LHCN-M2 (cell line): ENCODE results near the gene XKR3. TPM values are rescaled to one million over a fixed set of nuclear protein-coding genes. Genes with fewer than 3 reads are reported as not detected.
"Not testable (repeated sequence)": the region's sequence is repeated elsewhere in the genome, so short reads cannot be mapped to it uniquely, and the experiment has no call there.

ENCODE experiments used
- DNase-seq: peaks from one replicate; pipeline ENCODE4 v3.0.0-alpha.2; 2012; ENCODE audit warnings: low read depth
- total RNA-seq: library from RNA; depleted of rRNA; stranded (reverse); fragments of >200 nt; gene quantifications from 2 replicates; pipeline ENCODE4 v1.2.3, GENCODE V29; 2014

Gene XKR3
- total RNA-seq, 1 experiment from 2014 or later, result not detected

DNA sequence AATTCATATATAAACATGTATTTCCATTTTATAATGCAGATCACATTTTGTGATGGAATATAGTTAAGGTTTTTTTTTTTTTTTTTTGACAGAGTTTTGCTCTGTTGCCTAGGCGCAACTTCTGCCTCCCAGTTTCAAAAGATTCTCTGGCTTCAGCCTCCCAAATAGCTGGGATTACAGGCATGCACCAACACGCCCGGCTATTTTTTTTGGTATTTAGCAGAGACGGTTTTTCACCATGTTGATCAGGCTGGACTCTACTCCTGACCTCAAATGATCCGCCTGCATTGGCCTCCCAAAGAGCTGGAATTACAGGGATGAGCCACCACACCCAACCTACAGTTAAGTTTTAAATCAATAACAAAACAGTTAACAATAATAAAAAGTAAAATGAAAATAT, 18.8 kb downstream of the XKR3 start:
- no peak for DNase-seq

GRCh38 chr22:16804882-16805281, 20.3 kb downstream of the XKR3 start:
- no peak for DNase-seq

DNA sequence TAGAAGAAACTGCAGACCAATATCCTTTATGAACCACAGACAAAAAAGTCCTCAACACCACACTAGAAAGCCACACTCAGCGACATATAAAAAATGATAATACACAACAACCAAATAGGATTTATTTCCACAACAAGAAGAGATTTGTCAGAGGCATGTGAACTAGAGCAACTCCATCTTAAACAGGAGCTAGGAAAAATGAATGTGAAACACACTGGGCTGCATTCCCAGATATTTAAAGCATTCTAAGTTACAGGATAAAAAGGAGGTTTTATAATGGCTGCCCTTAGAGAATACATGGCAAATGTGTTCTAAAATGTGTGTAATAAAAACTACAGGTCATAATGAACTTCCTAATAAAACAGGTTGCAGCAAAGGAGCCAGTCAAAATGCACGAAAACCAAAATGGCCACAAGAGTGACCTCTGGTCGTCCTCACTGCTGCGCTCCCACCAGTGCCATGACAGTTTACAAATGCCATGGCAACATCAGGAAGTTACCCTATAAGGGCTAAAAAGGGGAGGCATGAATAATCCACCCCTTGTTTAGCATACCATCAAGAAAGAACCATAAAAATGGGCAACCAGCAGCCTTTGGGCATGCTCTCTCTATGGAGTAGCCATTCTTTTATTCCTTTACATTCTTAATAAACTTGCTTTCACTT, 21.8 kb downstream of the XKR3 start:
- no peak for DNase-seq

GRCh38 chr22:16801571-16801970, 23.6 kb downstream of the XKR3 start:
- DNase-seq, result no peak

DNA sequence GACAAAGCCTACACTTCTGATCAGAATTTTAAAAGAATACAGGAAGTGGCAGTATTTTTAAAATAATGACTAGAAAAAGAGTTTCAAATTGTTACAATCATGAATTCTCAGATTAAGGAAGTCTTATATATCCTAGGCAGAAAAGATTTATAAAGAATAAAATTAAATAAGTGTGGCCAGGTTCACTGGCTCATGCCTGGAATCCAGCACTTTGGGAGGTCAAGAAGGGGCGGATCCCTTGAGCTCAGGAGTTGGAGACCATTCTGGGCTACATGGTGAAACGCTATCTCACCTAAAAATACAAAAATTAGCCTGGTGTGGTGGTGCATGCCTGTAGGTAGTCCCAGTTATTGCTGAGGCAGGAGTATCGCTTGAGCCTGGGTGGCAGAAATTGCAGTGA, 24.1 kb downstream of the XKR3 start:
- DNase-seq, result no peak

- DNase-seq, result no peak
Observed at GRCh38 chr22:16800358-16800757, 24.9 kb downstream of the XKR3 start.

DNA sequence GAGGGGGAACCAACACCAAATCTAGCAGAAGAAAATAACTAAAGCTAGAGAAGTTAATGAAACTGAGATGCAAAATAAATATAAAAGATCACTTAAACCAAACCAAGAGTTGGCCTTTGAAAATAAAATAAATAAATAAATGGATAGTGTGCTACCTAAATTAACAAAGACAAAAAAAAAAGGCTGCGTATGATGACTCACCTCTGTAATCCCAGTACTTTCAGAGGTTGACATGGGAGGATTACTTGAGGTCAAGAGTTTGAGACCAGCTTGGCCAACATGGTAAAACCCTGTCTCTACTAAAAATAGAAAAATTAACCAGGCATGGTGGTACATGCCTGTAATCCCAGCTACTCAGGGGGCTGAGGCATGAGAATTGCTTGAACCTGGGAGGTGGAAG, 29.7 kb downstream of the XKR3 start:
- not testable (repeated sequence) for DNase-seq

- DNase-seq, result no peak
Observed at GRCh38 chr22:16793831-16794230, 31.4 kb downstream of the XKR3 start.

DNA sequence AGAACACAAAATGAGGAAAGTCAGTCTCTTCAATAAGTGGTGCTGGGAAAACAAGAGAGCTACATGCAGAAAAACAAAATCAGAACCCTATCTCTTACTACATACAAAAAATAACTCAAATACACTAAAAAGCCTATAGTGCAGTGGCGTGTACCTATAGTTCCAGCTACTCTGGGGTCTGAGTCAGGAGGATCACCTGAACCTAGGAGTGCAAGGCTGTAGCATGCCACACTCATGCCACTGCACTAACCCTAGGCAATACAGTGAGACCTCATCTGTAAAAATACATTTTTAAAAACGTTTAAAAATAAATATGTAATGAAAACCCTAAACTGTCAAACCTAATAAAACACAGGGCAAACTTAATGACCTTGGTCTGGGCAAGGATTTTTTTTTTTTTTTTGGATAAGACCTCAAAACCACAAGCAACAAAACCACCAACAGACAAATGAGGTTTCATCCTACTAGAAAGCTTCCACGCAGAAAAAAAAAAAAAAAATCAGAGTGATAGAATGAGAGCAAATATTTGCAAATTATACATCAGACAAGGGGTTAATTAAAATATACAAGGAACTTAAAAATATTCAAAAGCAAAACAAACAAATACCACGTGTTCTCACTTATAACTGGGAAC, 35.2 kb downstream of the XKR3 start:
- DNase-seq, result no peak

- no peak for DNase-seq
Observed at GRCh38 chr22:16783930-16784354, 41.3 kb downstream of the XKR3 start.

DNA sequence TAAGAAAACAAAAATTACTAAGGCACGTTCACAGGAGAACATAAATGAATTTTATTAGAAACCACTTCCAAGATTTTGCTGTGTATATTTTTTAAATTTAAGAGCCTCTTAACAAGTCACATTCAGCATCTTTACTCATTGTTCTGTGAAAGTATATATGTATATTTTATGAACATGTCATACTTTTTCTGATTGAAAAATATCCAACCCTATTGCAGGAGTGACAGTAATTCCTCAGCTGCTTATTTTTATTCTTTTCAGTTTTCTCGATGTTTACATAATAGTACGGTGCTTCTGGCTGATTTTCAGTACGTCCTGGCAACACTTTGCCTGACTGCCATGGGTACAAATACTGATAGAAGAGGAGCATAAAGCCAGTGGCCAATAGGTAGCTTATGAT, 41.8 kb downstream of the XKR3 start:
- DNase-seq, result no peak

- no peak for DNase-seq
Observed at GRCh38 chr22:16781764-16782329, 43.4 kb downstream of the XKR3 start.

DNA sequence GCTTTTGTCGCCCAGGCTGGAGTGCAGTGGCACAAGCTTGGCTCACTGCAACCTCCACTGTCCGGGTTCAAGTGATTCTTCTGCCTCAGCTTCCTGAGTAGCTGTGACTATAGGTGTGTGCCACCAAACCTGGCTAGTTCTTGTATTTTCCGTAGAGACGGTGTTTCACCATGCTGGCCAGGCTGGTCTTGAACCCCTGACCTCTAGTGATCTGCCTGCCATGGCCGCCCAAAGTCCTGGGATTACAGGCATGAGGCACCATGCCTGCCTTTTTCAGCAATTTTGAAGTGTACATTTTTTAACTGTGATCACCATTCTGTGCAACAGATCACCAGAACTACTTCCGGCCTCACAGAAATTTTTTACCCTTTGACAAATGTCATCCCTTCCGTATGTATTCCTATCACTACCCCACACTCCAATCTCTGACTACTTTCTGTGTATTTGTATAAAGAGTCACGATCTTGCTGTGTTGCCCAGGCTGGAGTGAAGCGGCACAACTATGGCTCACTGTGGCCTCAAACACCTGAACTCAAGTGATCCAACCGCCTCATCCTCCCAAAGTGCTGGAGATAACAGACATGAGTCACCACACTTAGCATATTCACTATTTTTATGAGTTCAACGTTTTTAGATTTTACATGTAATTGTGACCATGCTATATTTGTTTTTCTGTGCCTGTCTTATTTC, 44.0 kb downstream of the XKR3 start:
- no peak for DNase-seq

- no peak for DNase-seq
Observed at GRCh38 chr22:16777284-16777924, 47.8 kb downstream of the XKR3 start.

- no peak for DNase-seq
Observed at GRCh38 chr22:16776080-16776479, 49.1 kb downstream of the XKR3 start.

DNA sequence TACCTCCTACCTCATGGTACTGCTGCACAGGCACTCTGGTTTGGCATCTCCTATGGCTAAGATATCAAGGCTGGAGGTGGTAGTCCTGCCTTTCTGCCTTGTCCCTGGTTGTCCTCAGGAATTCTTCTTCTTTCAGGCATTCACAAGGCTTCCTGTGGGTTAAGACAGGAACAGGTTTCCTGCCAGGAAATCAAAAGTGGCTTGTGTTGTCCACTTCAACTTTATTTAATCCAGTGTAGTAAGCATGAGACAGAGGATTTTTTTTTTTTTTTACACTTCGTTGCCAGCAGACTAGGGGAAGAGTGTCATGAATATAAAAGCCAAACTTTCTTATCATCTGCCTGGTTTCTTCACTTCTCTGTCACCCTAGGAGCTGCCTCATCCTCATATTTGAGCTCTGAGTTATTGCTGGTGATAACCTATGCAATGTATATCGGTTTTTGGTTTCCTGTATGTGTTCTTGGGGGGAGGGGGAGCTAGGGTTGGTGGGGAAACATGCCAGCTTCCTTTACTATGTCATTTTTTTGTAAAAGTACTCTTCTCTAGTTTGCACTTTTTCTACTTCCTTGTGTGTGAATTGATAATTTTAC, 50.2 kb downstream of the XKR3 start:
- no peak for DNase-seq

DNA sequence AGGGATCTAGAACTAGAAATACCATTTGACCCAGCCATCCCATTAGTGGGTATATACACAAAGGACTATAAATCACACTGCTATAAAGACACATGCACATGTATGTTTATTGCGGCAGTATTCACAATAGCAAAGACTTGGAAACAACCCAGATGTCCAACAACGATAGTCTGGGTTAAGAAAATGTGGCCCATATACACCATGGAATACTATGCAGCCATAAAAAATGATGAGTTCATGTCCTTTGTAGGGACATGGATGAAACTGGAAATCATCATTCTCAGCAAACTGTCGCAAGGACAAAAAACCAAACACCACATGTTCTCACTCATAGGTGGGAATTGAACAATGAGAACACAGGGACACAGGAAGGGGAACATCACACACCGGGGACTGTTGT, 53.6 kb downstream of the XKR3 start:
- not testable (repeated sequence) for DNase-seq

GRCh38 chr22:16767927-16768326, 57.3 kb downstream of the XKR3 start:
- not testable (repeated sequence) for DNase-seq

DNA sequence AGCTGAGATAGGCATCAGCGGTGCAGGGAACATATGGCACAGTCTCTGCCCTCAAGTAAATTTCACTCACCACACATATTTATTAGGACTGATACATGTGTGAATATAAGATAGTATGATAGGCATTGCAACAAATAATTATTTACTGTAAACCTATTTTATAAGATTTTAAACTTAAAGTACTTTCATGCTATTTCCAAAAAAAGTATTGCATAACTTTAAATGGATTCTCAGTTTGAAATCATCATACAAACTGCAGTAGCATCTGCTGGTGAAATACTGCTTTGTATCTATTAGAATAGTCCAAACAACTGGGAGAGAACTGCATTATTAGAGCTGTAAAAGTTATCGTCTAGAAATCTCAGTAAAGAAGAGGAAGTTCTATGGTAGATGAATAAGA, 63.0 kb downstream of the XKR3 start:
- DNase-seq, result not testable (repeated sequence)

DNA sequence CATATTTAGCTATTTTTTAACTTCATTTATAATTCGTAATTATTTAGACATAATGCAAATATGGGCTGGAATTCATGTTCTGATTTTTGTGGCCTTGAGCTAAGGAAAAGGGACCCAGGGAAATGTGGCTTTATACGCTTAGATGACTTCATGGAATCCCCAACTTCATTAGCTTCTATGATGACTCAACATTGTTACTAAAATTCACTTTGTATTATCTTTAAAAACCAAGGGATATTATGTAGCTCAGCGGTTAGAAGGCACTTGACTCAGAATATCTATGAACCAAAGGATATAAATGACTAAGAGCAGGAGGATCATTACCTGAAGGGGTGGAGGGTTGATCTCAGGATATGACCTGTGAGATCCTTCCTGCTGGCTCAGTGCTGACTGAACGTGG, 64.8 kb downstream of the XKR3 start:
- DNase-seq, result not testable (repeated sequence)

DNA sequence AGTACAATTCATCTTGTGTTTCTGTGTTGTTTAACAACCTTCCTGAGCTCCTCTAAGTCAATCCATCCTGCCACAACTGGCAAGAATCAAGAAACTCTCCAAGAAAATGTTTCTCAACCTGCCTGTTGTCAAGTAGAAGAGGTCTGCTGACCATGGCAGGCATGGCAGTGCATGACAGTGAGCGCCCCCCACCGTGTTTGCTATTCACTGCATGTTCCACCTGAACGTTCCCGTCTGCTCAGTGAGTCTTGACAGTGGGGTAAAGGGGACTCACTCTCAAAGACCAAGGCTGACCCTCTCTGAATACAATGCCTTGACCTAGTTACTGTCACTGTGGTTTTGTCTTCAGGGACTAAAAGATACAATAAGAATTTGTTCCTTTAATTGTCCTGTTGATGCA, 75.9 kb downstream of the XKR3 start:
- DNase-seq, result not testable (repeated sequence)
